Suprapubic skin (tissue), 4 donors: Measurements from ENCODE around the gene CDH4. TPM values are rescaled to one million over a fixed set of nuclear protein-coding genes. Genes with fewer than 3 reads are reported as not detected.

Experiments
- DNase-seq, 2 donors: peaks; one replicate each; pipeline ENCODE4 v3.0.0-alpha.2; 2019; ENCODE audit warnings: low spot score in 2 of 2
- H3K27ac ChIP-seq: fragments of 200-600 bp; sonication (generic); one replicate; pipeline ENCODE4 v1.5.1; 2019
- H3K27me3 ChIP-seq: fragments of 200-600 bp; sonication (generic); one replicate; pipeline ENCODE4 v1.5.1; 2019
- H3K36me3 ChIP-seq: fragments of 200-600 bp; sonication (generic); one replicate; pipeline ENCODE4 v1.5.1; 2019
- H3K4me1 ChIP-seq: fragments of 200-600 bp; sonication (generic); one replicate; pipeline ENCODE4 v1.5.1; 2019
- H3K4me3 ChIP-seq: fragments of 200-600 bp; sonication (generic); one replicate; pipeline ENCODE4 v1.5.1; 2019; ENCODE audit warnings: mild to moderate bottlenecking
- H3K9me3 ChIP-seq: fragments of 200-600 bp; sonication (generic); one replicate; pipeline ENCODE4 v1.5.1; 2019
- EP300 ChIP-seq: sonication (generic); formaldehyde crosslinking; IDR thresholded peaks from one replicate; pipeline ENCODE4 v1.6.1; 2017; ENCODE audit warnings: antibody characterized with exemption
- POLR2A ChIP-seq, 2 donors: fragments of 450-650 bp; IDR thresholded peaks; one replicate each; pipeline ENCODE4 v1.6.1; 2017; ENCODE audit warnings: antibody characterized with exemption in 2 of 2, mild to moderate bottlenecking in 2 of 2, moderate library complexity in 2 of 2
- POLR2AphosphoS5 ChIP-seq, 3 donors: sonication (generic); formaldehyde crosslinking; IDR thresholded peaks; one replicate each; pipeline ENCODE4 v1.6.1; 2017; ENCODE audit warnings: antibody characterized with exemption in 3 of 3
- WGBS: methylation state at CpG from one replicate; pipeline ENCODE4 v1.1.5; 2018; 5-methylcytosine and 5-hydroxymethylcytosine counted together
- total RNA-seq, 4 donors: library from RNA; depleted of rRNA; stranded (reverse); fragments of >200 nt; gene quantifications; one replicate each; pipeline ENCODE4 v1.1.0, GENCODE V29; 2016
- TF ChIP-seq, protein P1 (sequence below), 2 donors: fragments of 200-600 bp in 1 of 2; fragments of 450-650 bp in 1 of 2; sonication (generic) in 1 of 2; IDR thresholded peaks; one replicate each; pipeline ENCODE4 v1.5.1; 2016 to 2019; ENCODE audit warnings: antibody characterized with exemption in 2 of 2, mild to moderate bottlenecking in 1 of 2, moderate library complexity in 1 of 2

Gene CDH4
- total RNA-seq, 4 donors from 2014 or later, result 0.91 to 5.9 (median 2.6) TPM

DNA sequence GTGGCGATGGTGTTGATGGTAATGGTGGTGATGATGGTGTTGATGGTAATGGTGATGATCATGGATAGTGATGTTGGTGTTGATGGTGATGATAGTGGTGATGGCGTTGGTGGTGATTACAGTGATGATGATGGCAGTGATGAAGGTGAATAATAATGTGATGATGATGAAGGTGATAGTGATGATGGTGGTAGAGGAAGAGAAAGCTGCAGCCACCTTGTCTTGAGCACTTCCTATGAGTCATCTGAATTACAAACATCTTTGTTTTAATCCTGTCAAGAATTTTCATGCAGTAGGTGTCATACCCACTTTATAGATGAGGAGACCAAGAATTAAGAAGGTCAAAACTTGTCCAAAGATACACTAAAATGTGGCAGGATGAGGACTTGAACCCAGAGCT, 571.2 kb downstream of the CDH4 start:
- peaks cover 5% of the 10 kb centered on the region for H3K4me1 ChIP-seq
- peaks cover 19% of the 10 kb centered on the region for H3K27me3 ChIP-seq
- no peaks in the 10 kb centered on the region for H3K9me3 ChIP-seq
- 89% methylated on average over 2 of the region's 2 CpGs for WGBS
- DNase-seq, result no peak
- H3K36me3 ChIP-seq, result no peaks in the 10 kb centered on the region
- TF ChIP-seq, protein P1, sequence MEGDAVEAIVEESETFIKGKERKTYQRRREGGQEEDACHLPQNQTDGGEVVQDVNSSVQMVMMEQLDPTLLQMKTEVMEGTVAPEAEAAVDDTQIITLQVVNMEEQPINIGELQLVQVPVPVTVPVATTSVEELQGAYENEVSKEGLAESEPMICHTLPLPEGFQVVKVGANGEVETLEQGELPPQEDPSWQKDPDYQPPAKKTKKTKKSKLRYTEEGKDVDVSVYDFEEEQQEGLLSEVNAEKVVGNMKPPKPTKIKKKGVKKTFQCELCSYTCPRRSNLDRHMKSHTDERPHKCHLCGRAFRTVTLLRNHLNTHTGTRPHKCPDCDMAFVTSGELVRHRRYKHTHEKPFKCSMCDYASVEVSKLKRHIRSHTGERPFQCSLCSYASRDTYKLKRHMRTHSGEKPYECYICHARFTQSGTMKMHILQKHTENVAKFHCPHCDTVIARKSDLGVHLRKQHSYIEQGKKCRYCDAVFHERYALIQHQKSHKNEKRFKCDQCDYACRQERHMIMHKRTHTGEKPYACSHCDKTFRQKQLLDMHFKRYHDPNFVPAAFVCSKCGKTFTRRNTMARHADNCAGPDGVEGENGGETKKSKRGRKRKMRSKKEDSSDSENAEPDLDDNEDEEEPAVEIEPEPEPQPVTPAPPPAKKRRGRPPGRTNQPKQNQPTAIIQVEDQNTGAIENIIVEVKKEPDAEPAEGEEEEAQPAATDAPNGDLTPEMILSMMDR (IDR thresholded peaks at IDR 0.05), result no peak
- TF ChIP-seq POLR2A (IDR thresholded peaks at IDR 0.05) (no peak), POLR2AphosphoS5 (IDR thresholded peaks at IDR 0.05) (no peak), EP300 (no peak)
- no peak overlapping the region for H3K4me3 ChIP-seq
- no peak overlapping the region for H3K27ac ChIP-seq

DNA sequence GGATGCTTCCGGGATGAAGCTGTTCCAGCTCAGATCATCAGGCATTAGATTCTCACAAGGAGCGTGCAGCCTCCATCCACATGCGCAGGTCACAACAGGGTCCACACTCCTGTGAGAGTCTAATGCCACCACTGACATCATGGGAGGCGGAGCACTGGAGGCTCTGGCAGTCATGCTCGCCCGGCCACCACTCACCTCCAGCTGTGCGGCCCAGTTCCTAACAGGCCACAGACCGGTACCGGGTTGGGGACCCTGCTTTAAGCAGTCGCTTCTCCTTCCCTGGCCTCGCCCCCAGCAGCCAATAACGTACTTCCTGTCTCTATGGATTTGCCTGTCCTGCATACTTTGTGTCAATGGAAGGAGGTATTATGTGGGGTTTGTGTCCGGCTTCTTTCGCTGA, 576.8 kb downstream of the CDH4 start:
- WGBS, result 87% methylated on average over 6 of the region's 14 CpGs
- no peaks in the 10 kb centered on the region for H3K4me1 ChIP-seq
- no peaks in the 10 kb centered on the region for H3K36me3 ChIP-seq
- H3K4me3 ChIP-seq, result no peak overlapping the region
- no peak for DNase-seq
- TF ChIP-seq POLR2A (IDR thresholded peaks at IDR 0.05), result no peak
- no peak for TF ChIP-seq POLR2AphosphoS5 (IDR thresholded peaks at IDR 0.05)
- no peak for TF ChIP-seq EP300
- TF ChIP-seq, protein P1 (IDR thresholded peaks at IDR 0.05), result no peak
- H3K27ac ChIP-seq, result no peak overlapping the region
- no peaks in the 10 kb centered on the region for H3K9me3 ChIP-seq
- peaks cover 17% of the 10 kb centered on the region for H3K27me3 ChIP-seq

DNA sequence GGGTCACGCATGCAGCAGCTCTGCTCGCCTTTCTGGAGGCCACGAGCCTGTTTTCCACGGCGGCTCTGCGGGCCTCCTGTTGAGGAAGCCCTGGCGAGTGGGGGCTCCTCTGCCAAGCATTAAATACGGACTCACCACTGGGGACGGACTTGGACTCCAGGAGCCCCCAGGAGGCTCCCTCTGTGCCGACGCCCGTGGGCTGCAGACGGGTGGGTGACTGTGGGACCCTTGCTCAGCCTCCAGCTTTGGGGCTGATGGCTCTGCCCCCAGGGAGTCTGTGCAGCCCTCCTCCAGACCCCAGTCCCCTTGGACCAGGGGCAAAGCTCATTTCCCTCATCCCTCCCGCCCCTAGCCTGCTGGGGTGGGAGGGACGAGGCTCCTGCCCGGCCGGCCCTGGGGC, 577.5 kb downstream of the CDH4 start:
- no peaks in the 10 kb centered on the region for H3K9me3 ChIP-seq
- H3K27ac ChIP-seq, result no peak overlapping the region
- H3K4me3 ChIP-seq, result no peak overlapping the region
- H3K36me3 ChIP-seq, result no peaks in the 10 kb centered on the region
- DNase-seq, result no peak
- 42% methylated on average over 3 of the region's 17 CpGs for WGBS
- no peaks in the 10 kb centered on the region for H3K4me1 ChIP-seq
- TF ChIP-seq POLR2AphosphoS5 (IDR thresholded peaks at IDR 0.05) (no peak), EP300 (no peak), POLR2A (IDR thresholded peaks at IDR 0.05) (no peak)
- TF ChIP-seq, protein P1 (IDR thresholded peaks at IDR 0.05), result no peak
- H3K27me3 ChIP-seq, result peaks cover 20% of the 10 kb centered on the region

DNA sequence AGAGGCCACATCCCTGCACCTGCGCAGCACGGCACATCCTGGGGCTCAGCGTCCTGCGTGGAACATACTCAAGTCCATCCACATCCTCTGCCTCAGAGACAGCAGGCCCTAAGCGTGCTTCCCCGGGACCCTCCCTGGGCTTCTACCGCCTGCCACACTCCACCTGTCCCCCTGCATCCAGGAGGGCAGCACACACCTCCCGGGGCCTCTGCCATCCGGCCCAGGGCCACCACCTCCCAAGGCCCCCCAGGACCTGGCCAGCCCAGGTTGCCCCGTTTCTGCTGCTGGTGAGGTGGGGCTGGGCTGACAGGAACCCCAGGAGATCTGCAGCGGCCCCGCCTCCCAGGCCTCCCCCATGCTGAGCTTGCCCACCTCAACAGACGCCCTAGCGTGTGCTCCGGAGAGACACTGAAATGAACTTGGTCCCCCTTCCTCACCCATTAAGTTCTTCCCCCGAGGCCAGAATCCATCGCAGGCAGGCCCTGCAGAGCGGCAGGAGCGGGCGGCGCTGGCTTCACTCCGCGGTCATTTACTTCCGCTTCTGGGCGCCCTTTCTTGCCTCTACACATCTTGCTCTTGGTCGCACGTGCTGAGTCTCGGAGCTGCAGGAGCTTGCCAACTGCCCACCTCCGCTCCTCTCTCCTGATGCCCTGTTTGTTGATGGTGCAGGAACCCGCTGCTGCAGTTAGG, 578.3 kb downstream of the CDH4 start:
- Histone ChIP-seq H3K27me3 (peaks cover 20% of the 10 kb centered on the region), H3K27ac (no peak overlapping the region), H3K9me3 (no peaks in the 10 kb centered on the region), H3K36me3 (no peaks in the 10 kb centered on the region), H3K4me3 (no peak overlapping the region), H3K4me1 (no peaks in the 10 kb centered on the region)
- 88% methylated on average over 24 of the region's 30 CpGs for WGBS
- TF ChIP-seq POLR2AphosphoS5 (IDR thresholded peaks at IDR 0.05) (no peak), POLR2A (IDR thresholded peaks at IDR 0.05) (no peak), EP300 (no peak)
- TF ChIP-seq, protein P1 (IDR thresholded peaks at IDR 0.05), result no peak
- DNase-seq, result no peak

DNA sequence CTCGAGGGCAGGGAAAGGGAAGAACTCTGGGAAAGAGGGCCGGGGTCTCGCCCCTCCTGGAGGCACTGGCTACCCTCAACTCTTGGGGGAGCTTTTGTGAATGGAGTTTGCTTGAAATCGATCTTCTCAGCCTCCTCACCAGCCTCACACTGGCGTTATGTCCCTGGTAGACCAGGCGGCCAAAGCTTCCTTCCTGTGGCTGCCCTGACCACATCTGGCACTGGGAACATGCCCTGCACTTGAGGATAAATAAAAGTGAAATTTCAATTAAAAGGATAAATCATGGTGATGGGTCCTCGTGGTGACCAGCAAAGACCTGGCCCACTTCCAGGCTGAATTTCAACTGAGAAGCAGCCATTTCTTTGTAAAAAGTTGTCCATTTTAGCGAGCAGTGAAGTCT, 578.9 kb downstream of the CDH4 start:
- Histone ChIP-seq H3K36me3 (no peaks in the 10 kb centered on the region), H3K4me1 (no peaks in the 10 kb centered on the region), H3K9me3 (no peaks in the 10 kb centered on the region), H3K4me3 (no peak overlapping the region), H3K27me3 (peaks cover 24% of the 10 kb centered on the region), H3K27ac (no peak overlapping the region)
- TF ChIP-seq POLR2A (IDR thresholded peaks at IDR 0.05), result no peak
- no peak for TF ChIP-seq EP300
- no peak for TF ChIP-seq POLR2AphosphoS5 (IDR thresholded peaks at IDR 0.05)
- TF ChIP-seq, protein P1 (IDR thresholded peaks at IDR 0.05), result no peak
- DNase-seq, result no peak
- WGBS, result 73% methylated on average over 8 of the region's 8 CpGs
